Activated gamma-delta T cell treated with anti-CD3 and anti-CD28 coated beads, Interleukin-2, amount 50 U/mL, for 16 hours (primary cell): ENCODE measurements around the gene ARID1B.
"Not testable (repeated sequence)": the region's sequence is repeated elsewhere in the genome, so short reads cannot be mapped to it uniquely, and the experiment has no call there.

Source experiments
- DNase-seq: peaks from one replicate; pipeline ENCODE4 v3.0.0-alpha.2; 2020; ENCODE audit warnings: low read depth

The ARID1B gene

DNA sequence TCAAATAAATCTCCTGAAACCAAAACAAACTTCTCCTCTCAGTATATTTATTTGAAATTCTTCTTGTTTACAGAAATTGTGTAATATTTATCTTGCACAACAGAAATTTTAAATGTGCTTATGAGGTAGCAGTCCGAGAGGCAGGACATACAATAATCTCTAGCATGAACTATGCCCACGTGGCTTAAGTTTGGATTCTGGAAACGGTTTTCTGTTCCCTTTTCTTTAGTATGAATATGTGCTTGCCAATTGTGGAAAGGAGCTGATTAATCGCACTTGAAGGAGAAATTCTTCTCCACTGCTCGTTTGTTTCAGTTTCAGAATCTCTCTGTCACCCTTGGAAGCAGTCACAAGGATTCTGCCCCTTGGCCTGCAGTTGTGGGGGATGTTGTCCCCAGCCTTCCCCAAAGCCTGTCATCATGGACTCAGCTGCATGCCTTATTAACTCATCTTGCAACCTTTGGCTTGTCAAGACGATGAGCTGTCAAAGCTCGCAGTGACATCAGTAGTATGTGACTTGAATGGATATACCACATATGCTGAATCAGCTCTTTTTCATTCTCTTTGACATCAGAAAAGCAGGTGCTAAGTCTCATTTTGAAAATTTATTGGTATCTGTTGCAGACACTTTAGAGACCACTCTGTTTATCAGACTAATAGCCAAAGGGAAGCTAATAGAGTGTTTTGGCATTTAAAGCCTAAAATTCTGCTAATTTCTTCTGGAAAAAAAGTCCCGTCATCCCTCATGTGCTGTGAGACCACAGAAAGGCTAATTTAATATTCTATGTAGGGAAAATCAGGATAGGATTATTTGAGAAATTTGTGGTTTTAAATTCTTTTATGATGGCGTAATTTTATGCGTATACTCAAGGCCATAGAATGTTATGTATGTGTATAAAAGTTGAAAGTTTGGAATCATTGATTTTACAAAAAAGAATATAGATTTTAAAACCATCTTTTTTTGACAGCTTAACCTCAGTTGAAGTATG, 186.8 kb downstream of the ARID1B start:
- no peak for DNase-seq

DNA sequence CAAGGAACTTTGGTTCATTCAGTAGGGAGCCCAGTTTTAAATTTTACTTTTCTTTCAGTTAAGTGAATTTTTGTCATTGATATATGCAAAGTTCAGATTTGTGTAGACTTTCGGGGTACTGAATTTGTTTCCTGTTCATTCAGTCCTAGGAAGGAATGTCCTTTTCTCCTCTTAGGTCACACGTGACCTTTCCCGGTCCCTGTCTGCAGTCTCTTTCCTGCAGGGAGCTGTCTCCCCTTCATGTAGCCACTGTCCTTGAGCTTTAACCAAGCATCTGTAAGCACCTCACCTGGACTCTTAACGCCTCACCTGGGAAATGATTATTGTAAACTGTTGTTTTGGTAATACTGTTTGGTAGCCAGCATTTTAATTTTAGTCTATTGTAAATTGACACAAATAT, 190.7 kb downstream of the ARID1B start:
- no peak for DNase-seq

DNA sequence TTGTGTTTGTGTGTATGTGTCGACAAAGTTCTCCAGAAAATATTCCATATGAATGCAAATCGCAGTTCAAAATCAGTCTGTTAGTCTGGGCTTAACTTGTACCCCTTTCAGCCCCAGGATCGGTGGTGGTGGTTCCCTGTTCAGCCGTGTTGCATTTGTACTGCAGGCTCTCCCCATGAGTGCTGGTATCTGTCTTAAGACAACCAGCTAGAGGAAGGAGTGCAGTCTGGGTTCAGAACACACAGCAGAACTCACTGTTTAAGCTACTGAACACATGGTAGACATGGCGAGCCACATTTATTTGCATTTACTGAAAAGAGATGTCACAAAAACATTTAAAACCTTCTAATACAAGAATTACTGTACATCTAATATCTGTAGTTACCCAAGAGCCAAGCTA, 192.1 kb downstream of the ARID1B start:
- no peak for DNase-seq

- no peak for DNase-seq
These were observed 193.5 kb downstream of the ARID1B start for GRCh38 chr6:156970595-156971112.

DNA sequence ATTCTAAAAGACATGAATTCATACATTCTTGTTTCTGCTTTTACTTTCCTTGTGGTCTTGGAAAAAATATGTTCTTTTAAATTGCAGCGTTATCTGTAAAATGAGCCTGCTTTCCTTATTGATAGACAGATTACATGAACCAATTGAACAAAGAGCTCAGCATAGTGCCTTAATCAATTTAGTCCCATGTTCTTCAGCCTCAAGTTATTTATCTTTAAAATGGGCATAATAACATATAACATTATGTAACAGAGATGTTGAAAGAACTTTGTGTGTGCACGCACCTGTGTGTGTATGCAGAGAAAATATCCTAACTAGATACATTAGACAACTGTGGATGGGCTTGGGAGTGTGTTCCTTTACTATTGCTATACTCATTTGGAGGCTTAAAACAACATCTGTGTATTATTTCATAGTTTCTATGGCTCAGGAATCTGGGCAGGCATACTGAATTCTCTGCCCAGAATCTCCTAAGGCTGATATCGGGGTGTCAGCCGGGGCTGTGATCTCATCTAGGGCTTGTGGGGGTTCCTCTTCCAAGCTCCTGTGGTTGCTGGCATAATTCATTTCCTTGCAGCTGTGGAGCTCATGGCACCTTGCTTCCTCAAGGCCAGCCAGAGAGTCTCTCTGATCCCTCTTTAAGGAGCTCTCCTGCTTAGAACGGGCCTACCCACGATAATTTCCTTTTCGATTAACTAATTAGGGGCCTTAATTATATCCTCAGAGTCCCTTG, 194.1 kb downstream of the ARID1B start:
- no peak for DNase-seq

GRCh38 chr6:156972145-156972544, 195.0 kb downstream of the ARID1B start:
- no peak for DNase-seq

DNA sequence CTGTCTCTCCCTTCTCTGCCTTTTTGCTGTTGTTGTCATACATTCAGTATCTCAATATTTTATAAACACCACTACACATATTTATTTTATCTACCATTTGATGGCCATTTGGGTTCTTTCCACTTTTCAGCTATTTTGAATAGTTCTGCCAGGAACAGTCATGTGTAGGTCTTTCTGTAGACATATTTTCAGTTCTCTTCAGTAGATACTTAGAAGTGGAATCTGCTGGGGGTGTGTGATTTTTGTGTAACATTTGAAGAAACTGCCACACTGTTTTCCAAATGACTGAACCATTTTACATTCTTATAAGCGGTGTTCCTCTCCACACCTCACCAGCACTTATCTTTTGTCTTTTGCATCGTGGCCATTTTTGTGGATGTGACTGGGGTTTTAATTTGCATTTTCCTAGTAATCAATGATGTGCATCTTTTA, 197.7 kb downstream of the ARID1B start:
- no peak for DNase-seq

DNA sequence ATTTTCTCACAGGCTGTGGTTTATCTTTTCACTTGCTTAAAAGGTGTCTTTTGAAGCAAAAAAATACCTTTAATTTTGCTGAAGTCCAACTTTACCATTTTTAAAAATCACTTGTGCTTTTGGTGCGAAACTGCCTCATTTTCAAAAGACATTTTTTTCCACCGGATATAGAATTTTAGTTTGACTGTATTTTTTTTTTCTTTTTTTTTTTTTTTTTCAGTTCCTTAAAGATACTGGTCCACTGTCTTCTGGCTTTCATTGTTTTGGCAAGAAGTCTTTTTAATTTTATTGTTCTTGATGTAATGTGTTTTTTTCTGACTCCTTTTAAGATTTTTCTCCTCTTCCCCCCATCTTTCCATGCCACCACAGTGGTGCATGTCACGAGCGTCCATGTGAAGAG, 198.2 kb downstream of the ARID1B start:
- no peak for DNase-seq

- DNase-seq = no peak
These were observed 199.3 kb downstream of the ARID1B start for GRCh38 chr6:156976216-156977127.

DNA sequence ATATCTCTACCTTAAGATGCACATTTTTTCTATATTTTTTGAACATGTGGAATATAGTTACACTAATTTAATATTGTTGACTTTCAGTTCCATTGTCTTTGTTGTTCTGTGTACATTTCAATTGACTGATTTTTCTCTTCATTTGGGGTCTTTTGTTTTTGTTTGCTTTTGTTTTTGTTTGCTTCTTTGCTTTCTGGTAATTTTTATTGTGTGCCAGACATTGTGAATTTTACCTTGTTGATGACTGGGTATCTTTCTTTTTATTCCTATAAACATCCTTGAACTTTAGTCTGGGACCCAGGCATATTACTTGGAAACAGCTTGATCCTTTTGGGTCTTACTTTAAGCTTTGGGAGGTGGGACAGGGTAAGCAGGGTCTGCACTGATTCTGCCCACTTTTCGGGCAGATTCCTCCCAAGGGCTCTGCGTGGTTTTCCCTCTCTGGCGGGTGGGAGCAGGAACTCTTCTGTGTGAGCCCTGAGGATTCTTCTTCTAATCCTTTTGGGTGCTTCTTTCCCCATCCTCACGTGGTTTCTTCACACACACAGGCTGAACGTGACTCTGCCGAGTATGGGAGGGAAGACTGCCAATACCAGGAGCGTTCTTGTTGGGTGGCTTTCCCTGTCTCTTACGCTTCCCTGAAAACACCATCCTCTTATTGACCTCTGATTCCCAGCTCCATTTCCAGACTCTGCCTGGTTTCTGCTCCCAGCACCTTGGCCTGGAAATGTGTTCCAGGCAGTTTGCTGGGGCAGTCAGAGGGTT, 200.5 kb downstream of the ARID1B start:
- no peak for DNase-seq

GRCh38 chr6:156978948-156979347, 201.8 kb downstream of the ARID1B start:
- DNase-seq = no peak

DNA sequence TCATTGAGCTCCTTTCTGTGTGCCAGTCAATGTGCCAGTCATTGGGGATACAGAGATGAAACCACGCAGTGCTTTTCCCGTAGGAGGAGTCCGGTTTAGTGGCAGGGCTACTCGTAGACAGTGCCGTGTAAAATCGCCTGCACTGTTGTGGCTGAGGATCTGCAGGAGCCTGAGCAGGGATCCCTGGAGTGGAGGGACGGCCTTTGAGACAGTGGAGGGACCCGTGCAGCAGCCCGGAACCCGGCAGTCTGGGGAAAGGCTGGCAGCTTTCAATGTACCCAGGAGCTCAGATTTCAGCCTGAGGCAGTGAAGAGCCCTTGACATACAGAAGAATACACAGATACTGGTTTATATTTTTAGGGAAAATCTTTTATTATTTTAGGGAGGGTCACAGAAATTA, 203.3 kb downstream of the ARID1B start:
- no peak for DNase-seq

DNA sequence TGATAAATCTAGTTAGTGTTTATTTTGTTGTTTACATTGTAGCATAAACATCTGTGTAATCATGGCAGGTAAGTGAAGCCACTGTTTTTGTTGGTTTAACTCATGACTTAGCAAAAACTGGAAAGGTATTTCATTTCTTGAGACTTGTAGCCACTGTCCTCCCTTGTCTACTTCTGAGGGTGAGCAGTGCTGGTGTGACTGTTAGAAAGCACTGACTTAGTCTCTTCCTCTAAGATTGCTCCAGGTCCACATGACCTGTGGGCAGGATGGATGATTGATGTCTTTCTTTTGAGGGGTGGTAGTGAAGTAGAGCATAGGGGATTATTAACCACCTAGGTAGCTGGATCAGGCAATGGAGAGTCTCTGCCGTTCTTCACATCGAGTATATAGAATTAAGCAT, 203.8 kb downstream of the ARID1B start:
- no peak for DNase-seq

DNA sequence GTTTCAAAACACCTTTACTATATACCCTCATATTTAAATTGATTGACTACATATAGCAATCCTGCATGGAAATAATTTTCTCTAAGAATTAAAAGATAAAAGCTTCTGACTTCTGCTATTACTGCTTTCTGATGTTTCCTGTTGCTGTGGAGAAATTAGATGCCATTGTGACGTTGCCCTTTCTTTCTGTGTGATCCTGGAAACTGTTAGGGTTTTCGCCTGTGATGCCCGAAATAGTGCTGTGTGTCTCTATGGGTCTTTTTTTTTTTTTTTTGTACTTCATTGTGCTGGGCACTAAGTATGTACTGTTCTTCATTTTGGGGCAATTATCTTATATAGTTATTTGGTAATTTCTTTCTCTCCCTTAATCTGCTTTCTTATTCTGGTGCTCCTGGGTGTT, 205.0 kb downstream of the ARID1B start:
- no peak for DNase-seq

GRCh38 chr6:156982864-156983263, 205.7 kb downstream of the ARID1B start:
- not testable (repeated sequence) for DNase-seq

DNA sequence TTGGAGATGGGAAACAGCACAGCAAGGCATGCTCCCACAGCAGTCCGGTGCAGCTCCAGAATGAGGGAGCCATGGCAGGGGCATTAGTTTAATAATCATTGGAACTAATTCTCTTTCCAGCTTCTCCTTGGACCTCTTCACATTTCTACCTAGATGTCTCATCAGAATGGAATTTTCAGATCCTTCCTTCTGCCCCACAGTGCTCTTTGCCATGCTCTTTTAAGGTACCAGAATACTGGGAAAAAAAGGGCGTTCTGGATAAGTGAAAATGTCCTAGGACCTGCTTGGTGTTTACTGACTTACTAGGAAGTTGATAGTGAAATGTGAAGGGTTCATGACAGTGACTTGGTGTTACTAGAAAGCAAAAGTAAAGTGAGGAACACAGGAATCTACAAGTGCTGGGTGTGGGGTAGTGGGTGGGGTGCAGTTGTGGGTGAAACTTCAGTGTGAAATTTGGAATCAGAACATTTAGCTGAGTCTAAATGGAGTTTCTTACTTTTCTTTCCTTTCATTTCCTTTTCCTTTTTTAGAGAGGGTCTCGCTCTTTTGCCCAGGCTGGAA, 207.1 kb downstream of the ARID1B start:
- no peak for DNase-seq

DNA sequence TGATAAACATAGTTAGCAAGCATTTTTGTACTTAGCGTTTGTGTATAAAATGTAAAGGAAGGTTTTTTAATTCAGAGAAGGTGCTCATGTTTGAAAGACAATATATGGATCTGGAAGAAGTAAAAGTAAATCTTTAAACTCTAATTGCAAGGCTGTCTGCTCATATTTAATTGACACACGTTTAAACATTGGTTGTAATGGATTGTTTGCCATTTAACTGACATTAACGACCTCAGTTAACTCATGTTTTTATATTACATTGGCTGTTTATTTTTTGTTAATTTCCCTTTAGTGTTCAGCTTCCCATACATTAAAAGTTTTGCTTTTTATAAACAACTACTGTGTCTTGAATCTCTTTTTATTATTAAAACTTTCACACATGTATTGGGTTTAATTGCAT, 208.1 kb downstream of the ARID1B start:
- DNase-seq = no peak

DNA sequence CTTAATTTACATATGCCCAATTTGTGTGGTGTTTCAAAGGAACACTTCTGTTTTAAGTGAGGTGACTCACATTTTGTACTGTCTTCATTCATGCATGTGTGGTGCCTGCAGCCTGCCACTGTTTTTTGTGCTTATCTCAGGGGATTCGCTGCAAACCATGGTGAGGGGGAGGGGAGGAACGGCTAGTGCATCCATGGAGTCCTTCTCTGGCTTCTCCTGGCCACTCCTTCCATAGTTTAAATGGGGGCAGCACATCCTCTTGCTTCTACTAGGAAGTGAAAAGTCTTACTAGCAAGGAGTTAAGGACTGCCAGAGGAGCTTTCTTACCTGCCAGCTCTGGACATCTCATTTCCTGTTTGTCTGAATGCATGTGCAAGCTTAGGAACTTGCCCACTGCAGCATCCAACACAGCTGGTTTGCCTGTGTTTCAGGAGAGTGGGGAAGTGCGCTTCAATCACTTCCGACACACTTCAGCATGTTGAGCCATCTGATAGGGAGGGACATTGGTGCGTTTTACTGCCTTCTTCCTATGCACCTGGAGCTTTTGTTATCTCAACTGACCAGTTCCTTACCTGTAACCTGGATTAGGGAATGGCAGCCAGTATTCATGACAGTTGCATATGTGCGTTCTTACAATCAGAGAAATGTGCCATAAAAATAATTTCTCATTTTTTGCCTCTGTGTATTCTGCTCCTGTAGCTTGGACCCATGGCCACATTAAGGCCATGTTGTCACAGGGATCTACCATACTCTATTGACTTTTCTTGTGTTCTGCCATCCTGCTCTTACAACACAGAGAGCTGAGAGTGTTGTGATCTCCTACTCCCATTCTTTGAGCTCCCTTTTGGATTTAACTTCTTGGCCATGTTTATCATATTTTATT, 211.3 kb downstream of the ARID1B start:
- no peak for DNase-seq

DNA sequence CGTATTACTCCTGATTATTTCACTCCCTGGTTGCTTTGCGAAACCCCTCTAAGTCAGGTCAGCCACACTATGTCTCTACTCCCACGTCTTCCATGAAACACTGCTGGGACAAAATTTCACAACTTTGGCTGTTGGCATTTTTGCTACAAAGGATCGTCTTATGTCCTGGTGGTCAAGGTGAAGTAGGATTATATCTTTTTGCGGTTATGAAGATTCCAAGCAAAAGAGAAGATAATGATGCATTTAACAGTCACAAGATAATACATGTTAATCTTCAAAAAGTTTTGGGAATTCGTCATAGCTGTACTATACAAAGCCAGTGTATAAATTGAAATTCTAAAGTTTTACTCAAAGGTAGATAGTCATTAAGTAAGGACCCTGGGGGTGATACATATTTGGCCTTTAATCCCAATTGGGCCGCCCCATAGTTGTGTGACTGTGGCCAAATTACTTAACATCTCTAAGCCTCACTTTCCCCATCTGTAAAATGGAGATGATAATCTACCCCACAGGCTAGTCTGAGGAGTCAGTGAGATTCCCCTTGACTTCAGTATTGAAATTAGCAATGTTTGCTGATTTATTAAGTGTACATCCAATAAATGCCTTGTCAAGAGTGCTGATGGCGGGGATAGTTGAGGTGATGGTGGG, 212.1 kb downstream of the ARID1B start:
- DNase-seq = no peak
